HG02763 (cell line): ENCODE results near the gene FCN3.
A peak's percentile ranks its signal among the peaks of the same experiment; 100 is the strongest.

Experiments
- ATAC-seq: cut with Tn5 transposase; IDR thresholded peaks from one replicate; pipeline ENCODE4 v1.9.1; 2021; ENCODE audit warnings: mild to moderate bottlenecking, moderate library complexity; ENCODE audit not compliant: unreplicated experiment

FCN3 gene

GRCh38 chr1:27345272-27345671 lies 29.4 kb downstream of the FCN3 start:
- ATAC-seq, result no peak

- ATAC-seq, result no peak
Measured at GRCh38 chr1:27343639-27344025, 31.0 kb downstream of the FCN3 start.

- no peak for ATAC-seq
Measured at GRCh38 chr1:27342778-27343638, 31.6 kb downstream of the FCN3 start.

- ATAC-seq, result no peak
Measured at GRCh38 chr1:27342391-27342777, 32.2 kb downstream of the FCN3 start.

DNA sequence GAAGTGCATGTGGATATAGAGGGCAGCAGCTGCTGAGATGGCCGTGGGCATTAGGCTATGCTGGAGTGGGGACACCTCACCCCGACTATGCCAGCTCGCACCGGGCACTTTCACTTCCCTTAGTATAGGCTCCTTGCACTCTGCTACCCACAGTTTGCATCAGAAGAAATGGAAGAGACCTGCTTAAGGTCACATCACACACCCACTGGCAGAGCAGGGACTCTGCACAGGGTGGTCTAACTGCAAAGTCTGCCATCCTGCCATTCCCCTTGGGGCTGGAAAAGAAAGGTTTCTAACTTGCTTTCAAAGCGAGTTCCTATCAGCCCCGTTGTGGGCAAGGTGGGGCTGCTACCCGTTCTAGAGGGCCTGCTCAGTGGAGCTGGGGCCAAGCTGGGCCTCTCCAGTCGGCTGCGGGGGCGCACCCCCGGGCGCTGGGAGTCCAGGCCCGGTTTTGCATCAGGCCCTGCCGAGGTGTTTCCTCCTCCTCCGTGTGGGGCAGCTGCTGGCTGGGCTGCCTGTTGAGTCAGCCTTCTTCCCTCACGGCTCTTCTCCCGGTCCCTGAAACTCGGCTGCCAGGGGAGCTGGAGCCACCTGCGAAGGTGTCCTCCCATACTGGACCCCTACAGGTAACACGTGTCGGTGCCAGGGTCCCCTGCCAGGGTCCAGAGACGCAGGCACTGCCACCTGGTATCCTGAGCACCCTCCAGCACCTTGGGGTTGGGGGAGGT lies 32.9 kb downstream of the FCN3 start, which contains the start of gene SYTL1:
TSS of gene SYTL1 (plus strand) at position 498 of the 728 bp plus-strand sequence. CDS start 3,313 bp downstream, outside the sequence.
- no peak for ATAC-seq

GRCh38 chr1:27339213-27339612 lies 35.4 kb downstream of the FCN3 start:
- no peak for ATAC-seq

DNA sequence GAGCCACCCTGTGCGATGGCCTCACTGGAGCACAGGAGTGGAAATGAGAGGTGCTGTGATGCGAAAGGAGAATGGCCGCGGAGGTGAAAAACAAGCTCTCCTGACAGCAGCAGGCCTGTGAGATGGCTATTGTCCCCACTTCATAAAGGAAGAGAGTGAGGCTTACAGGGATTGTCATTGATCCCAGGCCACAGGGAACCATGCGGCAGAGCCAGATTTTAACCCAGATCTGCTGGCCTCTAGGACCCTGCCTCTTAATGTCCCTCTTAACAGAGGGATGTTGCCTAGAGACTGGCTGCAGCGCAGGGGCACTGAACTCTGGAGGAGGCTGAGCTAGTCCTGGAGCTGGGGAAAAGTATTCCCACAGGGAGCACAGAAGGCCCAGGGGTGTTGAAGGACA lies 35.9 kb downstream of the FCN3 start:
- no peak for ATAC-seq

- no peak for ATAC-seq
Measured at GRCh38 chr1:27336756-27337155, 37.9 kb downstream of the FCN3 start.

DNA sequence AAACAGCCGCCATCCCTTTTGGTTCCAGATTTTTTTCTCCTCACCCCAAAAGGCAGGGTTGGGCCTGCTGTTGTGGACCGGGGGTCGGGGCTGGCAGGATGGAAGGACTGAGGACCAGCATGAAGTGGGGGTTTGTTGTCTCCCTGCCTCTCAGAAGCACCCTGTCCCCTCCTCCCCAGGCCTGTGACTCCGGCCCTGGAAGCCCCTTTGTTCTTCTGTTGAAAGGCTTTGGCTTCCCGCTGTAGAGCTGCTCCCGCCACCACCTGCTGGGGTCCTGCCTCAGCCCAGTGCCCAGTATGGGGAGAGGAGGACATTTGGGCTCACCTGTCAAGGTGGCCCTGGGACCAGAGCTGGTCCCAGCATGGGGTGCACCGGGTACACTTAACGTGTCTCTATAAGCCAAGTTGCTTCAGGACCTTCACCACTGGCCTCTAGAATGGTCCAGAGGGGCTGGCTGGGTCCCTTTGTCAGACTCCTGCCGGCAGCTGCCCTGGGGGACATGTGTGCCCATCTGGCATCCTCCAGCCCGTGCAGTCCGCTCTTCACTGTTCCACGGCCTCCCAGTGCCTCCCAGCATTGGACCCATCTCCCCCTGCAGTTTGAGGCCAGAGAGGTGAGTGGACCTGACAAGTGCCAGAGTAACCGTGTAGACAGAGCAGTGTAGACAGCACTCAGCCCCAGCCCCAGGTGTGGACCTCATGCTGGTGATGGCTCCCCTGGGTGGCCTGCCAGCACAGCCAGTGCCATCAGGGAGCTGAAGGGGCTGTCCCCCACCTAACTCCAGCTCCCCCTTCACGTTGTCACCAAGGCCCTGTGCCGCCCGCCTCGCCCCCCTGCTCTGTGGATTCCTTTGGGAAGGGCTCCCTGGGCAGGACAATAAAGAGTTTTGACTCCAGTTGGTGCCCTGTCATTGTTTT lies 38.9 kb downstream of the FCN3 start:
- no peak for ATAC-seq

DNA sequence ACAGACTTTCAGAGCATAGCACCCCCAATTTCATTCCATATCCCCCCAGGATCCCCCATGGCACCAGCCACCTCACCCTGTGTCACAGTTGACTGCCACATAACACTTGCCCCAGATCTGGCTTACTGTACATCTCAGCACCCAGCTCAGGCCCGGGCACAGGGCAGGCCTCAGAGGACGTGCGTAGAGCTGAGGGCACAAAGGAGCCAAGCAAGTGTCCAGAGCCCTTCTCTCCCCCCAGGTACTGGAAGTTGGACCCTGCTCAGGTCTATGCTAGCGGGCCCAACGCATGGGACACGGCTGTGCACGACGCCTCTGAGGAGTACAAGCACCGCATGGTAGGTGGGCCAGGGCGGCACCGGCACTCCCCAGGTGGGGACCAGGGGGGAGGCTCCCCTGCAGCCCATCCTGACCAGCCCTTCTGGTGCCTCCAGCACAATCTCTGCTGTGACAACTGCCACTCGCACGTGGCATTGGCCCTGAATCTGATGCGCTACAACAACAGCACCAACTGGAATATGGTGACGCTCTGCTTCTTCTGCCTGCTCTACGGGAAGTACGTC lies 40.8 kb downstream of the FCN3 start:
- no peak for ATAC-seq

GRCh38 chr1:27332536-27333281 lies 41.9 kb downstream of the FCN3 start:
- ATAC-seq, result no peak

DNA sequence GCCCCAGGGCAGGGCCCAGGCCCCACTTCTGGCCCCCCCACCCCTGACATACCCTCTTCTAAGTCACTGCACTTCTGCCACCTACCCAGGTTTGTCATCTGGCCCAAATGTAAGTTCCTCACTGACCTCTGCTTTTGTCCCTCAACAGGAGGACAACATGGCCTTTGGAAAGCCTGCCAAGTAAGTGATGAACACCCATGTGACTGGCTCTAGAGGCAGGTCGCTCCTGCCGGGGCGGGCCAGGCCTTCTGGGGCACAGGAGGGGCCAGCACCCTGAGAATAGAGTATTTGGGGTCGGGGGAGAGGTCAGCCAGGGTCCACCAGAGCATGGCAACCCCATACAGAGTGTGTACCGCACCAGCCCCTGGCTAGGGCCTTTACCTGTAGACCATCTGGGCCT lies 42.7 kb downstream of the FCN3 start:
- ATAC-seq, result no peak

GRCh38 chr1:27331426-27331825 lies 43.2 kb downstream of the FCN3 start:
- ATAC-seq, result no peak

DNA sequence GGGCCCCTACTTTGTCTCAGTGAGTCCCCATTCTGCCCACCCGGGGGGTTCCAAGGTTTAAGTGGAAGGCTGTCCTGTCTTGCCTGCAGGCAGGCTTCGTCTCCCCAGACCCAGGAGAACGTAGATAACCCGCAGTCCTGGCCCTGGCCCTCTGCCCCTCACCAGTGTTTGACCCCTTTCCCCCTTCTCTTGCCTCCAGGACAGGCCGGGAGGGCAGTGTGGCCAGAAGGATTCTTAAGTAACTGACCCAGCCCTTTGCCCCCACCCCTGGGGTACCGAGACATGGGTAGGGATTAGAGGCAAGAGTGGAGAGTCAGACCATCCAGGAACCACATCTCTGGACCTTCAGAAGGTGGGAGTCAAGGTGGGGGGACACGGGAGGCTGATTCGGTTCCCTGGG lies 43.8 kb downstream of the FCN3 start:
- no peak for ATAC-seq

GRCh38 chr1:27327964-27328363 lies 46.7 kb downstream of the FCN3 start:
- ATAC-seq, result no peak

- no peak for ATAC-seq
Measured at GRCh38 chr1:27325286-27325685, 49.3 kb downstream of the FCN3 start.

- no peak for ATAC-seq
Measured at GRCh38 chr1:27322569-27323240, 51.9 kb downstream of the FCN3 start.

DNA sequence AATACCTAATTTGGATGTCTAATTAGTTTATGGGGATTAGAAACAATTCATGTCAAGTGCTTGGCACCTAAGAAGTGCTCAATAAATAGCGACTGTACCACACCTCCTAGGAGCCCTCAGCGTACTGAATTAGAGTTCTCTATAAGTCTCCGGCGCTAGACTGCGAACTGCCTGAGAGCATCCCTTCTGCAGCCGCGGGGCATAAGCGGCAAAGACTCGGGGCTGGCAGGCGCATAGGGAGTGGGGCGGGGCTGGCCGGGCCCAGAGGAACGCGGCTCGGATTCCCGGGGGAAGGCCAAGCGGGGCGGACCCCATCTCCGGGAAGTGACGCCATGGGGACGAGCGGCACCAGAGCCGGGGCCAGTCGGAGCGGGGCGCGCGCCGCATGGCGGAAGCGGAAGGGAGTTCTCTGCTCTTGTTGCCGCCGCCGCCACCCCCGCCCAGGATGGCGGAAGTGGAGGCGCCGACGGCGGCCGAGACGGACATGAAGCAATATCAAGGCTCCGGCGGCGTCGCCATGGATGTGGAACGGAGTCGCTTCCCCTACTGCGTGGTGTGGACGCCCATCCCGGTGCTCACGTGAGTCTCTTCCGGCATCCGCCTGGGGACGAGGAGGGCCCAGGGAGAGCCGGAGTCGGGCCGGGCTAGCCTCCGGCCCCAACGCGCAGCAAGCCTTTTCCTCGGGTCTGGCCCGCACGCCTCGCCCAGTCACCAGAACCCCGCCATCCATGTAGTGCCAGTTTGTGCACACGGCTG lies 52.6 kb downstream of the FCN3 start, which contains the start of gene TMEM222:
TSS of gene TMEM222 (plus strand) at position 351 of the 756 bp plus-strand sequence. CDS start at position 386, 35 bp downstream.
- ATAC-seq, result peak; percentile 92
